Suppressor macrophage (primary cell): ENCODE measurements around the gene MAMDC2.

Experiments
- DNase-seq, 4 experiments: peaks; one replicate each; pipeline ENCODE4 v3.0.0-alpha.2; 2020 to 2022

MAMDC2 gene

DNA sequence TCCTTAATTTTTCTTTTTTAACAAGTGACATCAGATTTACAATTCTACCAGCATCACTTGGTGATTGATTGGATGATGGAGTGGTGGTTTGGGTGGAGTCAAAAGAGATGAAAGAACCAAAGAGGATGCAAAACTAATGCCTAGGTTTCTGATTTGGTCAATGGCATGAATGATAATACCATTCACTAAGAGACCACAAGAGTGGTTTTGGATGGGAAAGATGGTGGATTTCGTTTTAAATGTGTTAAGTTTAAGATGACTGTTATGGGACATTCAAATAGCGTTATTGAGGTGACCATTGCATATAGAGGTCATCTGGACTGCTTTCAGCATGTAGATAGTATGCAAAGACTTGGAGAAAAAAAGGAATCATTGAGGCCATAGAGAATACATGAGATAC is 218.7 kb downstream of the MAMDC2 start:
- DNase-seq, result no peak

DNA sequence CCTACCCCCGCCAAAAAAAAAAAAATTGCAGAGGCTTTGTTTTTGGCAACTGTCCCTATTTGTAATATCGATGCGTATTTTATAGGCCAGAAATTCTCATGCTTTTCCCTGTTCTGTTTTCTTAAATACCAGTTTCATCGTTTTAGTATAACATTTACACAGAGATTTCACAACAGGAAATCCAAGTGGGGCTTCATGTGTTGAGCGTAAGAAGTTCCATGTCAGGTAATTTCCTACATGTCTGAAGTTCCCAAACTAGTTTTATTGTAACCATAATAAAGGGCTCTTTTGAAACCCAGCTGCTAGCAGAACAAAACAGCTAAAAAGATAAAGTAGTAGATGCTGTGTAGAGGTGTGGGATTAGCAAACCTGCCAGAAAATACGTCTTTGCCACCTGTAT is 219.3 kb downstream of the MAMDC2 start:
- no peak for DNase-seq

DNA sequence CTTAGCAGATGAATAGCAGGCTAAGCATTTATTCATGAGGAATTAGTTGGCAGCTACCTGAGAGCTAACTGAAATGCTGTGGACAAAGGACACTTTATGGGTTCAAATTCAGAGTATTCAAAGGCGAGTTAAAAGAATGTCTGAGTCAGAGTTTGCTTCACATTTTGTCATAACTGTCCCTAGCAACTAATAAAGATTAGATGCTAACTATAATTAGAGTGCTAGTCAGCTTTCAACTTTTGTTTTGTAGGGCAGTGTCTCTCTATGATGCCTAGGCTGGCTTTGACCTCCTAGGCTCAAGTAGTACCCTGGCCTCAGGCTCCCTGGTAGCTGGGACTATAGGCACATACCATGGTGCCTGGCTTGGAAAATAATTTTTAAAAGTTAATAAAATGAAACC is 219.8 kb downstream of the MAMDC2 start:
- no peak for DNase-seq
